22Rv1 (cell line): ENCODE measurements around the gene NCF1.
"Not testable (repeated sequence)": the region's sequence is repeated elsewhere in the genome, so short reads cannot be mapped to it uniquely, and the experiment has no call there.

Experiments
- H3K27ac ChIP-seq: fragments of 450-650 bp; 2 replicates; pipeline ENCODE4 v1.5.1; 2017
- ZFX ChIP-seq: fragments of 450-650 bp; IDR thresholded peaks from 2 replicates; pipeline ENCODE4 v1.6.1; 2017; ENCODE audit warnings: antibody characterized with exemption, borderline replicate concordance
- TF ChIP-seq, protein P1 (sequence below): fragments of 450-650 bp; IDR thresholded peaks from 2 replicates; pipeline ENCODE4 v1.5.1; 2017; ENCODE audit warnings: mild to moderate bottlenecking

Gene NCF1

DNA sequence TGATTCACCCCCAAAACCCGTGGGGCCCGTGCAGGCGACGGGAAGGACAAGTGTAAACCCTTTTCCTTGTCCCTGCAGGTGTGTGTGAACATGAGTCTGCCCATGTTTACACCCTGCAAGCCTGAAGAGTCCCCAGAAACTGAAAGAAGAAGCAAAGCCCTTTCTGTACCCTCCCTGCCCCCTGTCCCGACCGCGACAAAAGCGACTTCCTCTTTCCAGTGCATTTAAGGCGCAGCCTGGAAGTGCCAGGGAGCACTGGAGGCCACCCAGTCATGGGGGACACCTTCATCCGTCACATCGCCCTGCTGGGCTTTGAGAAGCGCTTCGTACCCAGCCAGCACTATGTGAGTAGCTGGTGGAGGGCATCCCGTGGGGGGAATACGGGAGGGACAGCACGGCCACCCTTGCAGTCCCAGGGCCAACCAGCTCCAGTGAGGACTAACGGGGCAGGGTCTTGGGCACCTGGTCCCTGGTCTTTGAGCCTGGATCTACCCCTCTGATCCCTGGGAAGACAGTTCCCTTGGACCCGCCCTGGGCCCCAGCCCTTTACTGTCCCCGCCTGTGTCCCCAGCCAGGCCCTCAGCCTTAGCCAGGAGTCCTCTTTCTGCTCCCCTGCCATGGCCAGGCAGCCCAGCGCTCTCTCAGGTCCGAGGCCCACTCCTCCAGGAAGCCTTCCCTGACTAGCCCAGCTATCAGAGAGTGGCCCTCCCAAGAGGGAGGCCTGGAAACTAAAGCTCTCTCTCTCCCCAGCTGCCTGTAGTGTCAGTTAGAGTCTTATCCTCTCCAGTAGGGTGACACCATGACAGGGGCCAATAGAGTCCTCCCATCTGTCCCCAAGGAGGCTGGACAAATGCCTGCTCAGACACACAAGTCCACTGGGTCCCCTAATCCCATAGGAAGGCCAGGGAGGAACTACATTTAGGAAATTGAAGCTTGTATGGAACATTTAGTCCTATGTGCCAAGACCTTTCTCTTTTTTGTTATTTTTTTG lies at the start of gene NCF1:
Gene NCF1 (plus strand): TSS at position 252 of the 991 bp plus-strand sequence. CDS start 21 bp downstream, at position 273.
- not testable (repeated sequence) for H3K27ac ChIP-seq

DNA sequence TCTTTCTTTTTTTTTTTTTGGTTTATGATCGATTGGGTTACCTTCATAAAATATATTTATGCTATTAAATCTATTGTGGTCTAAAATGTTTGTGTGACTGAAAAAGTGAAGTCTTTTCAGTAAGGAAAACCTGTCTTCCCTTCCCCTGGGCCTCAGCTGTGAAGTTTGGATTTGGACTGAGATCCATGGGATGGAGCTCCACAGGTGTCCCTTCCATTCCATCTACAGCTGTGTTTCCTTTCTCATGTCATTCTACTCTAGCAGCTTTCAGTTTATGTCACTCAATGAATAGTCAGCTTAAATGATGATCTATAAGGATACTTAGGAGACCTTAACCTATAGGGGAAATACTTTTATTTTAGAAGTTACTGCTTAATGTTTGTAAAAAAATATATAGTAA lies 48.0 kb upstream of the NCF1 start:
- no peak overlapping the region for H3K27ac ChIP-seq

DNA sequence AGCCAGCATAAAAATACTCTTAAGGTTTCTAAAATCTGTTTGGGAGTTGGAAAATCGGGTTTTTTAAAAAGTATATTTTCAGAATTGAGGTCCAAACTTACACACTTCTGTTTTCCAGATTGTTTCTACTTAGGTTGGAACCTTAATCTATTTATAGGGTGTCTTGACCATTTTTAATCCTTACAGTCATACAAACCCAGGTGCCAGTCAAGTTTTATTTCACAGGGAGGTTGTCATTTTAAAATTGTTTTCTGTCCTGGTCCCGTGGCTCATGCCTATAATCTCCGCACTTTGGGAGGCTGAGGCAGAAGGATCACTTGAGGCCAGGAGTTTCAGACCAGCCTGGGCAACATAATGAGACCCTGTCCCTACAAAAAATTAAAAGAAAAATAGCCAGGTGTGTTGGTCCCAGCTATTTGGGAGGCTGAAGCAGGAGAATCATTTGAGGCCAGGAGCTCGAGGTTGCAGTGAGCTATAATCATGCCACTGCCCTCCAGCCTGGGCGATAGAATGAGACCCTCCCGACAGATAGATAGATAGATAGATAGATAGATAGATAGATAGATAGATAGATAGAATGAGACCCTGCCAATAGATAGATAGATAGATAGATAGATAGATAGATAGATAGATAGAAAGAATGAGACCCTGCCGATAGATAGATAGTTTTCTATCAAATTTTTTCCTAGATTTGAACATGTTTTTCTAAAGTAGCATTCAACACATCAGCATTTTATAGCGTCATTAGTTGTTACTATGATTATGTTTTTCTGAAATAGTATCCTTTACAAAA lies 47.3 kb upstream of the NCF1 start:
- no peak overlapping the region for H3K27ac ChIP-seq
- TF ChIP-seq, protein P1, sequence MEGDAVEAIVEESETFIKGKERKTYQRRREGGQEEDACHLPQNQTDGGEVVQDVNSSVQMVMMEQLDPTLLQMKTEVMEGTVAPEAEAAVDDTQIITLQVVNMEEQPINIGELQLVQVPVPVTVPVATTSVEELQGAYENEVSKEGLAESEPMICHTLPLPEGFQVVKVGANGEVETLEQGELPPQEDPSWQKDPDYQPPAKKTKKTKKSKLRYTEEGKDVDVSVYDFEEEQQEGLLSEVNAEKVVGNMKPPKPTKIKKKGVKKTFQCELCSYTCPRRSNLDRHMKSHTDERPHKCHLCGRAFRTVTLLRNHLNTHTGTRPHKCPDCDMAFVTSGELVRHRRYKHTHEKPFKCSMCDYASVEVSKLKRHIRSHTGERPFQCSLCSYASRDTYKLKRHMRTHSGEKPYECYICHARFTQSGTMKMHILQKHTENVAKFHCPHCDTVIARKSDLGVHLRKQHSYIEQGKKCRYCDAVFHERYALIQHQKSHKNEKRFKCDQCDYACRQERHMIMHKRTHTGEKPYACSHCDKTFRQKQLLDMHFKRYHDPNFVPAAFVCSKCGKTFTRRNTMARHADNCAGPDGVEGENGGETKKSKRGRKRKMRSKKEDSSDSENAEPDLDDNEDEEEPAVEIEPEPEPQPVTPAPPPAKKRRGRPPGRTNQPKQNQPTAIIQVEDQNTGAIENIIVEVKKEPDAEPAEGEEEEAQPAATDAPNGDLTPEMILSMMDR = no peak

More for the DNA sequence above, 48.0 kb upstream of the NCF1 start:
- TF ChIP-seq, protein P1 = no peak
- no peak for TF ChIP-seq ZFX

DNA sequence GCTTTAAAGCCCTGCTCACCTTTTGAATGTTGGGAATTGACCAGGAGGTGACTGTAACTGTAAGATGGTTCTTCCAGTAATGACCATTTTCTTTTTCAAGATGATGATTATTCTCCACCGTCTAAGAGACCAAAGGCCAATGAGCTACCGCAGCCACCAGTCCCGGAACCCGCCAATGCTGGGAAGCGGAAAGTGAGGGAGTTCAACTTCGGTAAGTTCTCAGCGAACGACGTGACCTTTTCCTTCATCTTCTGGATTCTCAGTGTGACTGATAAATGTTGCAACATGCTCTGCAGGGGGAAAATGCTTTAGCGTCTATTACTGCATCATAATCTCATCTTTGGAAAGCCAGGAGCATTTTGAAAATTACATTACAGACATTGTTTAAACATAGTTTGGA lies 45.1 kb upstream of the NCF1 start:
- not testable (repeated sequence) for H3K27ac ChIP-seq

DNA sequence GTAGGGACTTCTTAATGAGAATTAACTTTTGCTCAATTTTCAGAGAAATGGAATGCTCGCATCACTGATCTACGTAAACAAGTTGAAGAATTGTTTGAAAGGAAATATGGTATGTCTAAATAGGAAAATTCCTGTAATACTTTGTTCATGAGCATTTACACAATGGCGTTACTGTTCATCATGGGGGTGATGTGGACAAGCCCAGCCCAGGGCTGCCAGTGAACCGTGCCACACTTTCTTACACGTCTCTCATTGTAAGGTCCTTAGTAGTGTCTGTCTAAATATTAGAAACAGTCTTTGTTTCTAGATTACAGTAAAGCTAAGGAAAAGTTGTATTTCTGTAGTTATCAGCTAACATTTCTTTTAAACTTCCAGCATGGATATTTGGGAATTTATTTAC lies 43.6 kb upstream of the NCF1 start:
- not testable (repeated sequence) for H3K27ac ChIP-seq

DNA sequence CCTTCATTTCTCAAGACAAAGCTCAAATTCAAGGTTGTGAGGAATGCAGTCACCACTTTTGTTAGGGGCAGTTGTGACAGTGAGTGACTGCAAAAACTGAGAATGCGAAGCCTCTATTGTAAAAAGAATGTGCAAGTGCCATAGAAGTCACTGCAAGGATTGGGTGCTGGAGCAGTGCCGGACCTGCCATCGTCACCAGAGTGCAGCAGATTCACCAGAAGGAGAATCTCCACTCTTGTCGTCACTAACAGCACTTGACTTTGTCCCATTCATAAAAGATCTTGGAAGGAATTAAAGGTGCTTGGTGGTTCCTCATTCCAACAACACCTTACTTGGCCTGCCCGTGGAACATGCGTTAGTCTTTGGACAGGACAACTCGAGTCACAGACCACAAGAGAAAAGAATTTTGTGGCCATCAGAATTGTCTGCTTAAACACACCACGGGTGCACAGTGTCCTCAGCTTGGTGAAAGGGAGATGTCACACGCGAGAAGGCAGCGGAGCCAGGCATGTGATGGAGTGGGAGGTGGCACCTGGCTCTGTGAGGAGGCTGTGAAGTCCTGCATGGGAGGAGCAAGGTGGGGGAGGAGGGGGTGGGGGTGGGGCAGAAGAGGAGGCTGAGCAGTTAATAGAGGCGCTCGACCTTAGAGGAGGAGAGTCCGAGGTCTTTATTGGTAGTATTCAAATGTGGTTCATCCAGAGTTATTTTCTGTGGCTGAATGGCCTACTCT lies 33.7 kb upstream of the NCF1 start:
- H3K27ac ChIP-seq = not testable (repeated sequence)

DNA sequence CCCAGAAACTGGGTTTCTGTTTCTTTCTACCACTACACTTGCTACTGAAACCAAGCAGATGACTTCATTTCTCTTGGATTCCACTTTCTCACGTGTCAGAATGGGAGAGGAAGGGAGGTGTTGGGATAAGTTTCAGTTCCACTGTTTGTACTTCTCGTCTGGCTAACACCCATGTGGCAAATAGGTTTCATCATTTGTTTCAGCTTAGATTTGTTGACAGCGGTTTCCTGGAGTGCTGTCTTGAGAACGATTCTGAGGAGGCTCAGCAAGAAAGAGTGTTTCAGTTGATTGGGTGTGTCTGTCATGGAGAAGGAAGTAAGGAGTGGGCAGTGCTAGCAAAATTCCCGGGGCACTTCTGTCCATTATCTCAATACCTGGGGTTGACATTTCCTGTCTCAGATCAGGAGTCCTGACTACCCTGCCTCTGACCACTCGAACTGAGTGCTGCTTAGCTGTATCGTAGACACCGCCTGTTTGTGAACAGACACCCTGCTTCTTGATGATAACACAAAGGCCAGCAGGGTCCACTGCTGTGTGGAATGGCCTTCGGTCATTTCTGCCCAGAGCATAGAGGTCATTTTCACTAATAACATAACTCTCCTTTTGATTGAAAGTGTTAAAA lies 29.8 kb upstream of the NCF1 start:
- not testable (repeated sequence) for H3K27ac ChIP-seq

DNA sequence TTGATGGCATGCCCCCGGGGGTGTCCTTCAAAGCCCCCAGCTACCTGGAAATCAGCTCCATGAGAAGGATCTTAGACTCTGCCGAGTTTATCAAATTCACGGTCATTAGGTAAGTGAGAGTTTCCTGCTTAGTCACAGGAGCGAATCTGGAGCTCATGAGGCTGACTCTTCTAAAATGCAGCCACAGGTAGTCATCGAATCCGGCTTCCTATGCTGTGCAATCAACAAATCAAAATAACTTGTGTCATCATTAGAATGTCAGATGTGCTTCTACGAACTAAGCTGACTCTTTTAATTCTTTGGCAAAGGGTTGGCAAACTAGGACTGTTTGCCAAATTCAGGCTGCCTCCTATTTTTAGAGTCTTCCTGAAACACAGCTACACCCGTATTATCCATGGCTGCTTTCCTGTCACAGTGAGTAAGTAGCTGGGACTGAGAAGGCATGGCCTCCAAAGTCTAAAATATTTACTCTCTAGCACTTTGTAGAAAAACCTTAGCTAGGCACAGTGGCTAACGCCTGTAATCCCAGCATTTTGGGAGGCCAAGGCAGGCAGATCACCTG lies 19.8 kb upstream of the NCF1 start:
- H3K27ac ChIP-seq = not testable (repeated sequence)

DNA sequence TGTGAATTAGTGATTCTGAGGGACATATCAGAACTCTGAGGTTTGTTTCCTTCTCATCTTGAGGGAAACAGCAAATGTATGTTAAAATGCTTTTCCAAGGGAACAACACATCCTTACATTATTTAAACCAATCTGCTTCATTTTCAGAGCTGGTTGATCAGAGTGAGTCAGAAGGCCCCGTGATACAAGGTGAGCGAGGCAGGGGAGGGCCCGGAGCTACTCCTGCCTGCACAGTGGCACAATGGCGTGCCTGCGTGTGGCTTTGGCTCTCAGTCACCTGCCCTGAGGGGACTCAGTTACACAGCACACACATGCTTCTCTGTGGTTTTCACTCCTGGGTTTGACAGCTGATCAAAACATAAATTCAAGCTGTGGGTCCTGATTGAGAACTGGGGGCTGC lies 17.1 kb upstream of the NCF1 start:
- not testable (repeated sequence) for H3K27ac ChIP-seq

DNA sequence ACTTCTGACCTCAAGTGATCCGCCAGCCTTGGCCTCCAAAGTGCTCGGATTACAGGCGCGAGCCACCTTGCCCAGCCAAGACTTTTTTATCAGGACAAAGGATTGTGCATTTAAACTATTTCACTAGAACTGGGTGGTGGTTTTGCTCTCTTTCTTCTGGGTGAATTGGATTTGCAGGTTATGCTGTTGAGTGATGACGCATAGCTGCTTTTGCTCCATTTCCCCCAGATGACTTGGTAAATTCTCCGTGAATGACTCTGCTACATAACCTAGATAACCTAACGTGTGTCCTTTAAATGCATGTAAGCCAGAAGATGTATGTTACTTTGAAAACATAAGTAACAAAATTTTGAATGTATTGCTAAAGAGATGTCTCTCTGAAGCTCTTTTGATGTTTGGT lies 15.5 kb upstream of the NCF1 start:
- H3K27ac ChIP-seq = not testable (repeated sequence)

DNA sequence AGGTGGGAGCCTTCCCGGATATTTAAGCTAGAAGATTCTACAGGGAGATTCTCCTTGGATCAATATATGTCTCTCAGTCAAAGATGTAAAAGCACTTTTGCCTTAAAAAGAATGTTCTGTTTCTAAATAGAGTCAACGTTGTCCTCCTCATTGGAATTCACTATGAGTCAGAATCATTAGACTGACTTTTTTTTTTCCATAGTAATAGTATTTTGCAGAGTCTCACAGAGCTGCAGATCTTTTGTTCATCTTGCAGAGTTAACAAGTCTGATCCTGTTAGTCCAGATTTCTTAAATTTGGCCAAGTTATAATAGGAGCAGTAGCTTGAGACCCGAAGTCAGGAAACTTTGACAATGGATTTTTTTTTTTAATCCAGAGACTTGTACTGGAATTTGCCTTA lies 14.8 kb upstream of the NCF1 start:
- H3K27ac ChIP-seq = not testable (repeated sequence)

DNA sequence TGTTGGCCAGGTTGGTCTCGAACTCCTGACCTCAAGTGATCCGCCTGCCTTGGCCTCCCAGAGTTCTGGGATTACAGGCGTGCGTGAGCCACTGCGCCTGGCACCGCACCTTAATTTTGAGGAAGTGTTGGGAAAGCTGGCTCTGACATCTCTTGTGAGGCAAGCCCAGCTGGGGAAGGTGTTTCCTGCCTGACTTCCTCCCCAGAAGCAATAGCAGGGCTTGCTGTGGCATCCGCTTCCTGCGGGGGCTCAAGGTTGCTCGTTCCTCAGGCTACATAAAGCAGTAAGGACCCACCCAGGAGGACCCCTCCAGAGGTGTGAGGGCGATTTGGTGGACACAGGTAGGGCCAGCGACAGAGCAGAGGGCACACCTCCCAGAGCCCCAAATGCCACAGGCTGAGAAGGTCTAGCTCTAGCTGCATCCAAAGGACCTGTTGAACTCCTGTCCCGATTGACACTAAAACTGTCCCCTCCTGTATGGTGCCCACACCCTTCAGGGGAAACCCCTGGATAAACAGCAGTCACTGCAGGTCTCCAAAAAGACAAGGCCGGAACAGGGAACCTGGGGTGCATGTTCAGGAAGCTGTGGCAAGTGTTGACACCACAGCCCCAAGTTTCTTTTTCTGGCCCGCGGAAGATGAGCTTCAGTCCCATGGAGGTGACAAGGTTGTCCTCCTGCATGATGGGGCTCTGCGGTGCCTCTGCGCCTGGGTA lies 8.4 kb upstream of the NCF1 start:
- not testable (repeated sequence) for H3K27ac ChIP-seq

DNA sequence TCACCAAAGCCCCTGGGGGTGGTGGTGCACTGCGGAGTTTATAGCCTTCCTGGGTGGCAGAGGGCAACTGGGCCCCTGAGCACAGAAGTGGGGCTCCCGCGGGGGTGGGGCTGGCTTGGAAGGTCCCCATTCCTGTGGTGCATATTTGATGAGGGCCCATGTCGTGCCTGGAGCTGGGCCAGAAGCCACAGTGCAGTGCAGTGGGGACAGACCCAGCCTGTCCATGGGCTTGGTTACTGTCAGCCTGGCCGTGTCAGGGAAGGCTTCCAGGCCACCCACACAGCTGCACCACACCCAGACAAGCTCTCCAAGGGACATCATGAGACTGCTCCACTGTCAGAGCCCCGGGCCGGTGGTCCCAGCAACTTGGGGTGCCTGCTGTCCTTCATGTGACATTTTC lies 7.3 kb upstream of the NCF1 start:
- H3K27ac ChIP-seq = not testable (repeated sequence)

DNA sequence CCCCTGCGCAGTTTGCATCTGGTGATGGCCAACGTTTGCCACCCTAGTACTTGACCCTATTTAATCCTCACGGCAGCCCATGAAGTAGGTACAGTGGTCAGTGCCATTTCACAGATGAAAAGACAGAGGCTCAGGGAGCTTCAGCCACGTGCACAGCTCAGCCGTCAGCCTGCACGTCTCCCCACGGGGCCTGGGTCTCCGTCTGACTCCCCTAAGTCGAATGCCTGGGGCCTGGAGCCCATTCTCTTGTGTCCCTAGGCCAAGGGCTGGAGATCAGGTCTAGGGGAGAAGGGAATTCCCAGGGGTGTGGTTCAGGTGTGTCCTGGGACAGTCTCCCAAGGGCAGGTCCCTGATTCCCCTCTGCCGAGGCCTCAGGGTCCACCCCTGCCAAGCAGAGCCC lies 6.8 kb upstream of the NCF1 start:
- not testable (repeated sequence) for H3K27ac ChIP-seq

DNA sequence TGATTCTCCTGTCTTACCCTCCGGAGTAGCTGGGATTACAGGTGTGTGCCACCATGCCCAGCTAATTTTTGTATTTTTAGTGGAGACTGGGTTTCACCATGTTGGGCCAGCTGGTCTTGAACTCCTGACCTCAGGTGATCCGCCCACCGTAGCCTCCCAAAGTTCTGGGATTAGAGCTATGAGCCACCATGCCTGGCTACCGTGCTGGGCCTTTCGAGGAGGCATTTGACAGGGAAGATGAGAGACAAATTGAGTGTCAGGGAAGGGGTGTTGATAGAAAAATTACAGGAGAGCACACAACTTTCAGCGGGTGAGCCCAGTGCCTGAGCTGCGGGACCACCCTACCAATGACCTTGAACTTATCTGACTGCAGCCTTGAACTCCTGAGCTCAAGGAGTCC lies 3.7 kb upstream of the NCF1 start:
- H3K27ac ChIP-seq = not testable (repeated sequence)

DNA sequence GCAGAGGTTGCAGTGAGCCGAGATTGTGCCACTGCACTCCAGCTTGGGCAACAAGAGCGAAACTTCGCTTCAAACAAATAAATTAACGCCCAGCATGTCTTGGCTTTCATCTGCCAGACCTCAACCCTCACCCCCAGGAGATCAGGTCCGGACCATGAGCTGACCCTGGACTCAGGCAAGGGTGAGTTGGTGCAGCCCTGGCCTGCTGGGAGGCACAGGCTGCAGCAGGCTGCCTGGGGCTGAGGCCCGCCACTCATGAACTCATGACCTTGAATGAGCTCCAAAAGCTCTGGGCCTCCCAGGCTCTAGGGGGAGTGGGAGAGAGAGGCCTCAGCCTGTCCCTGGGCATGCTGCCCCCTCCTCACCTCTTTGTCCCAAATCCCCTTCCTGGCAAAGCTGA lies 1.7 kb upstream of the NCF1 start:
- H3K27ac ChIP-seq = not testable (repeated sequence)

DNA sequence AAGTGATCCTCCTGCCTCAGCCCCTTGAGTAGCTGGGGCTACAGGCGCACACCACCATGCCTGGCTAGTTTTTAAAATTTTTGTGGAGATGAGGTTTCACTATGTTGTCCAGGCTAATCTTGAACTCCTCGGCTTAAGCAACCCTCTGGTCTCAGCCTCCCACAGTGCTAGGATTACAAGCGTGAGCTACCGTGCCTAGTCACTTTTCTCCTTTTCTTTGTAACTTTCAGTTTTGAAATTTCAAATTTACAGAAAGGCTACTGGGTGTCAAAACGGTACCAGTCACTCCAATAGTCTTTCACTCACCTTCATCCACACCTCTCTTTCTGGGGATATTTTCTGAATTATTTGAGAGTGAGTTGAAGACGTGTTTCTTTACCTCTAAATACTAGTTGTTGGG lies 1.3 kb downstream of the NCF1 start:
- not testable (repeated sequence) for H3K27ac ChIP-seq
